ENCODE results near the gene FBXL16.

Gene FBXL16

DNA sequence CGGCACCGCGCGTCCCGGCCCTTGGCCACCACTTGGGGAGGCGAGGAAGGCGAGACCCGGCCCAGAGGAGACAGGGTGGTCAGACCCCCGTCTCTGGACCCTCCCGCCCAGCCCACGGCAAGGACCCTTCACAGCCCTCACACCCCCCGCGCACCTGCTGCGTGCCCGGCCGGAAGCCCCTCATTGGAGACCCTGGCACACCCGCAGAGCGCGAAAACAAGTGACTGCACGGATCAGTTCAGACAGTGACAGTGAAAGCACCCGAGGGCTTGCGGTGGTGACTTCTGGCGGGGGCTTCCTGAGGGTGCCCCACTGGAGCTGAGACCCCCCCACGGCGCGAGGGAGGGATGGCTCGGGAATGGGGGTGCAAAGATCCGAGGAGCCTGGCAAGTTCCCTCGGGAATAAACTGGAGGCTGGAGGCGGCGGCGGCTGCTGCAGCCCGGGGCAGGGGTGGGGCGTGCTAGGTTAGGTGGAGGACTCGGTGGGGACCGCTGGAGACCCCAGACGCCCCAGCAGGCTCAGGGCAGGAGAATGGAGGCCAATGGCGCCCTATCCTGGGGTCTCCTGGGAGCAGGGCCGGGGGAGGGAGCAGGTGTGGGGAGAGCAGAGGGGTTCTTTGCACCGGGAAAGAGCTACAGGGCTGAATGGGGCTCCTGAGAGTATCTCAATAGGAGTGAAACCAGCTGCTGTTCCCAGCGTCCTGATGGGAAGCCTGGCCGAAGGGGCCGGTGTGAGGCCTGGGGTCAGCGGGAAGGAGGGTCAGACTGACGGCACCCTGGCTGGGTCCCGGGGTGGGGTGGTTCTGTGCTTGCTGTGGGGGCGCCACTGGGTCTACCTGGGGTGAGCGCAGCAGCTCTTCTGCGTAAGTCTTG lies 824 bp upstream of the FBXL16 start:
- H3K4me1 Mint-ChIP-seq (ENCODE audit: low read depth in 2 of 2), result peaks cover 0 to 5% of the 10 kb centered on the region in 2 donors
- H3K27me3 Mint-ChIP-seq, result peaks cover 42 to 81% of the 10 kb centered on the region in 2 donors
- no peak for DNase-seq
- H3K4me3 Mint-ChIP-seq, result peak overlapping the region in 1 of 2 donors; percentile 27
- H3K36me3 Mint-ChIP-seq (ENCODE audit: insufficient read depth), result peaks cover 9% of the 10 kb centered on the region
- no peak overlapping the region for H3K27ac Mint-ChIP-seq
- no peaks in the 10 kb centered on the region for H3K9me3 Mint-ChIP-seq
- no peak for ATAC-seq (replicated peaks)

- Mint-ChIP-seq H3K27ac (no peak overlapping the region), H3K36me3 (ENCODE audit: insufficient read depth) (peaks cover 9% of the 10 kb centered on the region), H3K27me3 (peaks cover 42 to 68% of the 10 kb centered on the region in 2 donors), H3K9me3 (no peaks in the 10 kb centered on the region), H3K4me3 (no peak overlapping the region), H3K4me1 (ENCODE audit: low read depth in 2 of 2) (peaks cover 0 to 7% of the 10 kb centered on the region in 2 donors)
- DNase-seq (no peak), ATAC-seq (replicated peaks) (no peak)
Observed at GRCh38 chr16:704552-705380, 835 bp downstream of the FBXL16 start.

DNA sequence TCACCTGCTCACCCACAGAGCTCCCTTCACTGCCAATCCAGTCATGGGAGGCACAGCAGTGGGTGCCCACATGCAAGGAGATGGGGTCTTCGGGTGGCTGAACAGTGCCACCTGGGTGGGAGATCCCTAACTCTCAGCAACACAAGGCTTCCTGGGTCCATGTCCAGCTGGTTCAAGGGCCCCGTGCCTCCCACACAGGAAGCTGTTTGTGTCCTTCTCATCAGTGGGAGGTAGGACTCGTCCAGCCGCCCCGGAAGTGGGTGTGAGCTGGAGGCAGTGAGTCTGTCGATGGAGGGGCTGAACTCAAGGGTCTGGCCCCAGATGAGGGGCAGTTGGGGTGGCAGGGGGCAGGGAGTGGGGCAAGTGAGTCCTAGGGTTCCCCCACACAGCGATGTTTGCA lies 1.6 kb downstream of the FBXL16 start:
- Mint-ChIP-seq H3K27ac (no peak overlapping the region), H3K4me3 (no peak overlapping the region), H3K9me3 (no peaks in the 10 kb centered on the region), H3K27me3 (peaks cover 35 to 61% of the 10 kb centered on the region in 2 donors), H3K4me1 (ENCODE audit: low read depth in 2 of 2) (peaks cover 0 to 9% of the 10 kb centered on the region in 2 donors), H3K36me3 (ENCODE audit: insufficient read depth) (peaks cover 9% of the 10 kb centered on the region)
- ATAC-seq (replicated peaks), result no peak
- DNase-seq, result no peak

DNA sequence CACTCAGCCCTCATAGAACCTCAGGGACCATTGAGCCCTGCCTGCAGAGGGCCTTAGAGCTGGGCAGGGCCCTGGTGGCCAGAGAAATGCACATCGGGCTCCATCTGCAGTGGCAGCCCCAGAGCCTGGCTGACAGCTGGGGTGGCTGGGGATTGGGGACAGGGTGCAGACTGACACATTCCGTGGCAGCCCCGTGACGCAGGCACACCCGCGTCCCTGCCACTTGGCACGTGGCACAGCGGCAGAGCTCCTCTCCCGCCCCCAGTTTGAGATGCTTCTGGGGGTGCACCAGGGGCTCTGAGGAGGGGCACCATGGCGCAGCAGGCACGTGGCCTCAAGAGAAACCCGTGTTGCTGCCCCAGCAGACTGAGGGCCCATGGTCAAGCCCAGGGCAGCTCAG lies 2.2 kb downstream of the FBXL16 start:
- peaks cover 0 to 9% of the 10 kb centered on the region in 2 donors for H3K4me1 Mint-ChIP-seq (ENCODE audit: low read depth in 2 of 2)
- H3K4me3 Mint-ChIP-seq, result no peak overlapping the region
- ATAC-seq (replicated peaks), result no peak
- peaks cover 29 to 54% of the 10 kb centered on the region in 2 donors for H3K27me3 Mint-ChIP-seq
- no peak overlapping the region for H3K27ac Mint-ChIP-seq
- no peaks in the 10 kb centered on the region for H3K9me3 Mint-ChIP-seq
- DNase-seq, result no peak
- H3K36me3 Mint-ChIP-seq (ENCODE audit: insufficient read depth), result peaks cover 9% of the 10 kb centered on the region

DNA sequence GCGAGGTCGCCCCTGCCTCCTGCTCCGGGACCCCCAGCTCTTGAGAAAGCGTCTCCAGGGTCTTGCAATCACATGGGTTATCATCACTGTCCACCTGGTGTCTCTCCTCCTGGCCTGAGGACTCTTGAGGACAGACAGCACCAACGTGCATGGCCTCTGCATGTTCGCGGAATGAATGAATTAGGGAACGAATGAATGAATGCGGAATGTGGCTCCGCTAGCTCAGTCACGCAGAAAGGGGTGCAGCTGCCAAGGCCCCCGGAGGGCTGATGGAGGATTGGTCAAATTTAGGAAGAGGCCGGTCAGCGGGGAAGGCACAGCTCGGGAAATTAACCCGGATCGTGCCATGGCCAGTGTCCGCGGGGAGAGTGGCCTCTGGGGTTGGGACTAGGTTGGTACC lies 3.3 kb downstream of the FBXL16 start:
- Mint-ChIP-seq H3K27ac (no peak overlapping the region), H3K4me1 (ENCODE audit: low read depth in 2 of 2) (peaks cover 0 to 9% of the 10 kb centered on the region in 2 donors), H3K4me3 (peak overlapping the region; percentile 15 to 29), H3K9me3 (no peaks in the 10 kb centered on the region), H3K36me3 (ENCODE audit: insufficient read depth) (peaks cover 9% of the 10 kb centered on the region), H3K27me3 (peaks cover 20 to 44% of the 10 kb centered on the region in 2 donors)
- ATAC-seq (replicated peaks) (no peak), DNase-seq (no peak)

DNA sequence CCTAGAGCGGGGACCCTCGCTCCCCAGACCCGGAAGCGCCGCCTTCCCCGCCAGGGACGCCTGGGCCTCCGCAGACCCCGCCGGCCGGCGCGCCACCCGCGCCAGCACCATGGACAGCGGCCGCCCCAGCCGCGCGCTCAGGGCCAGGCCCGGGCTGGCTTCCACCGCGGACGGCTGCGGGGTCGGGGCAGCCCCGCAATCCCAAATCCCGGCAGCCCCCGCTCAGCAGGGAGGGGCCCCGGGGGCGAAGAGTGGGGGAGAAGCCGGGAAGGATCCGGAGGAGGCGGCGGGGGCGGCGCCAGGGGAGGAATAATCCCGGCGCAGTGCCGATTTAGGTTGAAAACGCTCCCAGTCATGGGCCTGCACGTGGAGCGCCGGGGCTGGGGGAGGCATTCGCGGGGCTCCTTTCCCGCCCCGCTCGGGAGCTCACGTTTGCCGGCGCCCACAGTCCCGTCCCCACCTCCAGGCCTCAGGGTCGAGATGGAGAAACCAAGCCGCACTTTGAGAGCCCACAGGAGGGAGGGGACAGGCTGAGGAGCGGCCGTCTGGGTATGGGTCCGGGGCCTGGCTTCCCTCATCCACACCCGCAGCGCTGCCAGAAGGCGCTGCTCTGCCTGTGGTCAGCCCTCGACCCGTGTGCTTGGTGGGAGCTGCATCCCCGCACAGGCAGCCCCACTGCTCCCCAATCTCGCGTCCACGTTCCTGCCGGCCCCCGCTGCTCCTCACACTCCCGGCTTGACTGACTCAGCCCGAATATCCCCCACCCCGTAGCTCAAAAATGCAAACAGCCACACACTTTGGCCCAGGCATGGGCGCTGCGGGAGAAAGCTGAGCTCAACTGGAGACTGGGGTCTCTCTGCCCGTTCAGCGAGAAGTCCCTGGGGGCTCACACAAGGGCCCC lies 4.7 kb downstream of the FBXL16 start:
- peaks cover 0 to 4% of the 10 kb centered on the region in 2 donors for H3K4me1 Mint-ChIP-seq (ENCODE audit: low read depth in 2 of 2)
- H3K27ac Mint-ChIP-seq, result peak overlapping the region in 1 of 2 donors; percentile 65
- H3K9me3 Mint-ChIP-seq, result no peaks in the 10 kb centered on the region
- H3K36me3 Mint-ChIP-seq (ENCODE audit: insufficient read depth), result peaks cover 12% of the 10 kb centered on the region
- peaks cover 14 to 31% of the 10 kb centered on the region in 2 donors for H3K27me3 Mint-ChIP-seq
- H3K4me3 Mint-ChIP-seq, result no peak overlapping the region
- DNase-seq (peak; percentile 44 to 58 (median 56)), ATAC-seq (replicated peaks) (peak; percentile 74)

- DNase-seq, result no peak
- peaks cover 14 to 24% of the 10 kb centered on the region in 2 donors for H3K27me3 Mint-ChIP-seq
- H3K9me3 Mint-ChIP-seq, result no peaks in the 10 kb centered on the region
- H3K4me1 Mint-ChIP-seq (ENCODE audit: low read depth in 2 of 2), result peaks cover 4 to 10% of the 10 kb centered on the region in 2 donors
- H3K27ac Mint-ChIP-seq, result no peak overlapping the region
- peak overlapping the region; percentile 40 to 54 for H3K4me3 Mint-ChIP-seq
- ATAC-seq (replicated peaks), result no peak
- H3K36me3 Mint-ChIP-seq (ENCODE audit: insufficient read depth), result peaks cover 9% of the 10 kb centered on the region
Observed at GRCh38 chr16:698911-699671, 6.5 kb downstream of the FBXL16 start.

GRCh38 chr16:695355-696089 lies 10.1 kb downstream of the FBXL16 start:
- H3K36me3 Mint-ChIP-seq (ENCODE audit: insufficient read depth), result peaks cover 6% of the 10 kb centered on the region
- H3K4me1 Mint-ChIP-seq (ENCODE audit: low read depth in 2 of 2), result peaks cover 10 to 11% of the 10 kb centered on the region in 2 donors
- H3K27me3 Mint-ChIP-seq, result no peaks in the 10 kb centered on the region
- no peaks in the 10 kb centered on the region for H3K9me3 Mint-ChIP-seq
- DNase-seq (peak in 2 of 3 experiments; percentile 46 to 52), ATAC-seq (replicated peaks) (peak; percentile 69)
- H3K27ac Mint-ChIP-seq, result no peak overlapping the region
- peak overlapping the region; percentile 74 to 86 for H3K4me3 Mint-ChIP-seq

- ATAC-seq (replicated peaks) (no peak), DNase-seq (no peak)
- Mint-ChIP-seq H3K4me1 (ENCODE audit: low read depth in 2 of 2) (peaks cover 15% of the 10 kb centered on the region in 2 donors), H3K27me3 (no peaks in the 10 kb centered on the region), H3K36me3 (ENCODE audit: insufficient read depth) (peaks cover 9% of the 10 kb centered on the region), H3K9me3 (no peaks in the 10 kb centered on the region), H3K27ac (no peak overlapping the region), H3K4me3 (peak overlapping the region; percentile 73 to 86)
Observed at GRCh38 chr16:694863-695354, 10.7 kb downstream of the FBXL16 start.

GRCh38 chr16:694187-694862 lies 11.3 kb downstream of the FBXL16 start:
- Mint-ChIP-seq H3K4me3 (peak overlapping the region; percentile 73 to 86), H3K9me3 (no peaks in the 10 kb centered on the region), H3K27ac (no peak overlapping the region), H3K4me1 (ENCODE audit: low read depth in 2 of 2) (peaks cover 15 to 19% of the 10 kb centered on the region in 2 donors), H3K36me3 (ENCODE audit: insufficient read depth) (peaks cover 9% of the 10 kb centered on the region), H3K27me3 (no peaks in the 10 kb centered on the region)
- no peak for DNase-seq
- ATAC-seq (replicated peaks), result peak; percentile 12

GRCh38 chr16:693766-694165 lies 11.8 kb downstream of the FBXL16 start:
- Mint-ChIP-seq H3K27ac (no peak overlapping the region), H3K36me3 (ENCODE audit: insufficient read depth) (peaks cover 9% of the 10 kb centered on the region), H3K4me3 (peak overlapping the region; percentile 54 to 86), H3K4me1 (ENCODE audit: low read depth in 2 of 2) (peaks cover 15 to 24% of the 10 kb centered on the region in 2 donors), H3K9me3 (no peaks in the 10 kb centered on the region), H3K27me3 (no peaks in the 10 kb centered on the region)
- DNase-seq (peak in 2 of 3 experiments; percentile 41 to 42), ATAC-seq (replicated peaks) (peak; percentile 45)

All from effector memory CD8-positive, alpha-beta T cell (primary cell).